ENCODE measurements around the gene STIM1. TPM values are rescaled to one million over a fixed set of nuclear protein-coding genes. Genes with fewer than 3 reads are reported as not detected.

Gene STIM1
- total RNA-seq, 4 donors from 2014 or later, result 42.4 to 114 (median 72.8) TPM

GRCh38 chr11:3907590-3907989, 52.1 kb downstream of the STIM1 start:
- no peak for ATAC-seq
- Histone ChIP-seq H3K9me3 (no peaks in the 10 kb centered on the region), H3K4me1 (peaks cover 16 to 58% (median 27%) of the 10 kb centered on the region in 3 donors), H3K4me3 (no peak overlapping the region), H3K27ac (no peak overlapping the region), H3K27me3 (no peaks in the 10 kb centered on the region), H3K36me3 (no peaks in the 10 kb centered on the region)
- WGBS, 2 donors (ENCODE audit: low coverage in 1 of 2), result 61 to 75% methylated on average over 2 of the region's 2 CpGs
- no peak for TF ChIP-seq POLR2A (IDR thresholded peaks at IDR 0.05)
- TF ChIP-seq, protein P1, sequence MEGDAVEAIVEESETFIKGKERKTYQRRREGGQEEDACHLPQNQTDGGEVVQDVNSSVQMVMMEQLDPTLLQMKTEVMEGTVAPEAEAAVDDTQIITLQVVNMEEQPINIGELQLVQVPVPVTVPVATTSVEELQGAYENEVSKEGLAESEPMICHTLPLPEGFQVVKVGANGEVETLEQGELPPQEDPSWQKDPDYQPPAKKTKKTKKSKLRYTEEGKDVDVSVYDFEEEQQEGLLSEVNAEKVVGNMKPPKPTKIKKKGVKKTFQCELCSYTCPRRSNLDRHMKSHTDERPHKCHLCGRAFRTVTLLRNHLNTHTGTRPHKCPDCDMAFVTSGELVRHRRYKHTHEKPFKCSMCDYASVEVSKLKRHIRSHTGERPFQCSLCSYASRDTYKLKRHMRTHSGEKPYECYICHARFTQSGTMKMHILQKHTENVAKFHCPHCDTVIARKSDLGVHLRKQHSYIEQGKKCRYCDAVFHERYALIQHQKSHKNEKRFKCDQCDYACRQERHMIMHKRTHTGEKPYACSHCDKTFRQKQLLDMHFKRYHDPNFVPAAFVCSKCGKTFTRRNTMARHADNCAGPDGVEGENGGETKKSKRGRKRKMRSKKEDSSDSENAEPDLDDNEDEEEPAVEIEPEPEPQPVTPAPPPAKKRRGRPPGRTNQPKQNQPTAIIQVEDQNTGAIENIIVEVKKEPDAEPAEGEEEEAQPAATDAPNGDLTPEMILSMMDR (IDR thresholded peaks at IDR 0.05), result no peak

DNA sequence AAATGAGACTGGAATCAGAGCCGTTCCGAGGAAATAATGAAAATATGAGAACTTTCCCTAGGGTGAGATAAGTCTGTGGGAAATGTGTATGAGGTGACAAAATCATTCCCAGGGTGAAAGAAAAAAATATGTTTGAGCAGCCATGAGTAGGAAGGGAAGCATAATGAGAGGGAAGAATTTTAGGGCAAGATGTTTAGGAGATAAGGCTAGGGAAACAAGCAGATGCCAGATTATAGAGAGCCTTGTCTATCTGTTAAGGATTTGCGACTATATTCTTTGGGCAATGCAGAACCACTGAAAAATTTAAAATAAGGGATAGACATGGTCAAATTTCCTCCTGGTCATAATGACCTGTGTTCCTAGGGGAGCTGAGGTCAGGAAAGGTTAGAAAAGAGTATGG, 54.4 kb downstream of the STIM1 start:
- H3K36me3 ChIP-seq, result no peaks in the 10 kb centered on the region
- H3K9me3 ChIP-seq, result no peaks in the 10 kb centered on the region
- ATAC-seq, result no peak
- no peaks in the 10 kb centered on the region for H3K27me3 ChIP-seq
- WGBS, 2 donors (ENCODE audit: low coverage in 1 of 2), result 60 to 63% methylated on average over 3 of the region's 3 CpGs
- peaks cover 12 to 47% (median 16%) of the 10 kb centered on the region in 3 donors for H3K4me1 ChIP-seq
- H3K4me3 ChIP-seq, result no peak overlapping the region
- TF ChIP-seq, protein P1 (IDR thresholded peaks at IDR 0.05), result no peak
- TF ChIP-seq EP300 (IDR thresholded peaks at IDR 0.05), result no peak
- no peak for TF ChIP-seq POLR2AphosphoS5 (IDR thresholded peaks at IDR 0.05)
- TF ChIP-seq POLR2A (IDR thresholded peaks at IDR 0.05), result no peak
- no peak overlapping the region for H3K27ac ChIP-seq

DNA sequence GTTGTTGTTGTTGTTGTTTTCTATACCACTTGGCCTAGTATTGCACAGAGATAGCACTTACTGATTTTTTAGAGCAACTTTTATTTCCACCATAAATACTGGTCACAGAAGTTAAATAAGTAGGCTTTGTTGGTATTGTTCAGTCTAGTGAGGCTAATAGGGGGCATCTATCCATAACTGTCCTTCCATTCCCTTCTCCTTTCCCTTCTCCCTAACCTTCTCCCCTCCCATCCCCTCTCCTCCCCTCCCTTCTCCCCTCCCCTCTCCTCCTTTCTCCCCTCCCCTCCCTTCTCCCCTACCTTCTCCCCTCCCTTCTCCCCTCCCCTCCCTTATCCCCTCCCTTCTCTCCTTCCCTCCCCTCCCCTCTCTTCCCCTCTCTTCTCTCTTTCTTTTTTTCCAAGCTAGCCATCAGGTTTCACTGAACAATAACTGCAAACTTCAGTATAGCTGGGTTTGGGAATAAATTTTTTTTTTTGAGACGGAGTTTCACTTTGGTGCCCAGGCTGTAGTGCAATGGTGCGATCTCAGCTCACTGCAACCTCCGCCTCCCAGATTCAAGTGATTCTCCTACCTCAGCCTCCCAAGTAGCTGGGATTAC, 56.5 kb downstream of the STIM1 start:
- no peaks in the 10 kb centered on the region for H3K27me3 ChIP-seq
- ATAC-seq, result no peak
- 100% methylated on average over 3 of the region's 3 CpGs; no CpG with 5 or more reads in 1 of the 2 donors for whole genome bisulfite sequencing, 2 donors (ENCODE audit: low coverage in 1 of 2)
- H3K4me3 ChIP-seq, result no peak overlapping the region
- no peaks in the 10 kb centered on the region for H3K36me3 ChIP-seq
- H3K4me1 ChIP-seq, result peaks cover 0 to 39% (median 4%) of the 10 kb centered on the region in 3 donors
- no peak overlapping the region for H3K27ac ChIP-seq
- no peaks in the 10 kb centered on the region for H3K9me3 ChIP-seq
- TF ChIP-seq, protein P1 (IDR thresholded peaks at IDR 0.05), result no peak
- TF ChIP-seq POLR2AphosphoS5 (IDR thresholded peaks at IDR 0.05) (no peak), POLR2A (IDR thresholded peaks at IDR 0.05) (no peak), EP300 (IDR thresholded peaks at IDR 0.05) (no peak)

- Histone ChIP-seq H3K27me3 (no peaks in the 10 kb centered on the region), H3K27ac (no peak overlapping the region), H3K36me3 (no peaks in the 10 kb centered on the region), H3K4me1 (peaks cover 0 to 23% (median 0%) of the 10 kb centered on the region in 3 donors), H3K9me3 (no peaks in the 10 kb centered on the region), H3K4me3 (no peak overlapping the region)
- TF ChIP-seq EP300 (IDR thresholded peaks at IDR 0.05) (no peak), POLR2A (IDR thresholded peaks at IDR 0.05) (no peak), POLR2AphosphoS5 (IDR thresholded peaks at IDR 0.05) (no peak)
- 69 to 79% methylated on average over 2 to 5 of the region's 5 CpGs for WGBS, 2 donors (ENCODE audit: low coverage in 1 of 2)
- no peak for ATAC-seq
Observed at GRCh38 chr11:3913921-3914320, 58.5 kb downstream of the STIM1 start.

DNA sequence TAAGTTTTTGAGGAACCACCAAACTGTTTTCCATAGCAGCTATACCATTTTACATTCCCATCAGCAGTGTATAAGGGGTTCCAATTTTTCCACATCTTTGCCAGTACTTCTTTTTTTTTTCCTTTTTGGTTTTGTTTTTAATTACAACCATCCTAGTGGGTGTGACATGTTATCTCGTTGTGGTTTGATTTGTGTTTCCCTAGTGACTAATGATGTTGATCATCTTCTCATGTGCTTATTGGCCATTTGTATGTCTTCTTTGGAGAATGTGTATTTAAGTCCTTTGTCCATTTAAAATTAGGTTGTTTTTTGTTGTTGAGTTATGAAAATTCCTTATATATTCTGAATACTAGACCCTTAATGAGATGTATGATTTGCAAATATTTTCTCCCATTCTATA, 59.3 kb downstream of the STIM1 start:
- H3K27me3 ChIP-seq, result no peaks in the 10 kb centered on the region
- WGBS, 2 donors (ENCODE audit: low coverage in 1 of 2), result 11 to 57% methylated on average over 1 of the region's 1 CpG
- H3K4me1 ChIP-seq, result peaks cover 0 to 24% (median 3%) of the 10 kb centered on the region in 3 donors
- no peak for ATAC-seq
- no peaks in the 10 kb centered on the region for H3K9me3 ChIP-seq
- H3K4me3 ChIP-seq, result no peak overlapping the region
- no peaks in the 10 kb centered on the region for H3K36me3 ChIP-seq
- no peak for TF ChIP-seq POLR2A (IDR thresholded peaks at IDR 0.05)
- no peak for TF ChIP-seq EP300 (IDR thresholded peaks at IDR 0.05)
- TF ChIP-seq, protein P1 (IDR thresholded peaks at IDR 0.05), result no peak
- TF ChIP-seq POLR2AphosphoS5 (IDR thresholded peaks at IDR 0.05), result no peak
- H3K27ac ChIP-seq, result no peak overlapping the region

All from gastroesophageal sphincter (tissue), 4 donors.